ENCODE results near the gene HAPLN2.

- TF ChIP-seq POLR2A (IDR thresholded peaks at IDR 0.05) (no peak), CTCF (IDR thresholded peaks at IDR 0.05) (no peak)
Observed at GRCh38 chr1:156600733-156601121, 18.5 kb upstream of the HAPLN2 start.

Data from thyroid gland (tissue), 4 donors.